ENCODE data around the gene CCDC188. TPM values are rescaled to one million over a fixed set of nuclear protein-coding genes. Genes with fewer than 3 reads are reported as not detected.

The CCDC188 gene
- total and polyA plus RNA-seq, 2 of the 8 experiments (the other 6 are each of a cell fraction or from before 2014, with no cell fraction given), result not detected

- no peak for TF ChIP-seq TAF7 (optimal IDR thresholded peaks at IDR 0.05; ENCODE audit: borderline replicate concordance, low read depth, low read length)
- TF ChIP-seq CTCF (IDR thresholded peaks at IDR 0.05; ENCODE audit: control extremely low read depth in 1 of 3, insufficient read depth in 1 of 3, low read depth in 1 of 3, low read length in 3 of 3), result peak; percentile 39 to 47 (median 44)
- TF ChIP-seq RAD21 (IDR thresholded peaks at IDR 0.05 in 1 of 2, conservative IDR thresholded peaks at IDR 0.05 in 1 of 2; ENCODE audit: low read depth in 2 of 2, low read length in 2 of 2), result peak in 1 of 2 experiments; percentile 43; a peak in 2 of 4 replicates
- ChIA-PET CTCF (ENCODE audit: partially characterized antibody) (interaction anchor here (0.6 to 7.7 kb wide), 21 partner anchors 9 to 656 kb away, joined by 3 to 98 read pairs (median 4); no protein-coding TSS in a partner anchor), POLR2A (ENCODE audit: partially characterized antibody) (interaction anchor here (0.8 to 2.4 kb wide), 4 partner anchors 23 to 133 kb away, joined by 3 to 5 read pairs (median 4); partner anchors contain the start of gene TANGO2)
- H3K79me1 ChIP-seq (ENCODE audit: low read depth, low read length), result no peaks in the 10 kb centered on the region
- 0 out of 2 replicates have a peak overlapping the region, but pooled peaks have one; percentile 61 for H2BK15ac ChIP-seq (ENCODE audit: low read length)
- no peak overlapping the region for H3K27ac ChIP-seq (ENCODE audit: low read depth, low read length)
- H3K23ac ChIP-seq (ENCODE audit: insufficient read length), result no peak overlapping the region
- H3K4me2 ChIP-seq (ENCODE audit: insufficient read depth in 1 of 2, low read depth in 2 of 2, low read length in 2 of 2), result no peak overlapping the region
- H2BK5ac ChIP-seq (ENCODE audit: low read depth, low read length), result no peak overlapping the region
- H3K4ac ChIP-seq (replicated peaks; ENCODE audit: insufficient read length, low read depth, low read length), result peak overlapping the region; percentile 69
- H3K4me1 ChIP-seq (replicated peaks in 1 of 4; ENCODE audit: control insufficient read depth in 3 of 4, insufficient read depth in 4 of 4, low read length in 3 of 4), result peaks cover 0 to 3% (median 1%) of the 10 kb centered on the region in 4 experiments; a peak in 2 of 7 replicates
- no peak for FAIRE-seq
- no peaks in the 10 kb centered on the region for H4K20me1 ChIP-seq (replicated peaks in 1 of 2; ENCODE audit: control insufficient read depth in 1 of 2, insufficient read depth in 2 of 2, low read length in 2 of 2)
- H3K23me2 ChIP-seq (ENCODE audit: low read depth, low read length), result no peaks in the 10 kb centered on the region
- no peak overlapping the region for H4K91ac ChIP-seq (replicated peaks; ENCODE audit: insufficient read length, low read length)
- no peaks in the 10 kb centered on the region for H3K9me3 ChIP-seq (ENCODE audit: insufficient read depth in 2 of 2, low read depth in 1 of 2, low read length in 1 of 2)
- no peak overlapping the region for H2BK12ac ChIP-seq (ENCODE audit: low read depth, low read length)
- no peaks in the 10 kb centered on the region for H3K27me3 ChIP-seq (replicated peaks in 1 of 4; ENCODE audit: control insufficient read depth in 3 of 4, extremely low read depth in 1 of 4, insufficient read depth in 3 of 4, low read length in 3 of 4)
- no peak overlapping the region for H3K56ac ChIP-seq (replicated peaks; ENCODE audit: insufficient read length, low read depth, low read length)
- no peak for DNase-seq (ENCODE audit: low read depth in 1 of 2, low spot score in 2 of 2)
- H4K5ac ChIP-seq (ENCODE audit: insufficient read length, low read depth, low read length), result no peak overlapping the region
- 80% methylated on average over 16 of the region's 16 CpGs; no CpG with 5 or more reads in 1 of the 2 experiments for WGBS, 2 experiments (ENCODE audit: extremely low coverage in 1 of 2, insufficient coverage in 1 of 2, insufficient read length in 1 of 2, insufficient replicate concordance in 2 of 2, low coverage in 1 of 2, low lambda C conversion rate in 2 of 2, missing lambda C conversion rate in 1 of 2)
- no peaks in the 10 kb centered on the region for H3K79me2 ChIP-seq (ENCODE audit: control insufficient read depth in 1 of 2, insufficient read depth in 2 of 2, low read length in 2 of 2)
- no peak overlapping the region for H3K9ac ChIP-seq (replicated peaks in 1 of 4; ENCODE audit: extremely low read depth in 1 of 4, low read depth in 3 of 4, low read length in 3 of 4)
- H3K18ac ChIP-seq (ENCODE audit: extremely low read depth, low read length), result no peak overlapping the region
- no peak overlapping the region for H3K14ac ChIP-seq (ENCODE audit: insufficient read length)
- H4K8ac ChIP-seq (ENCODE audit: extremely low read depth, insufficient read depth, low read length), result peak overlapping the region; percentile 80; the same call in 1 of the 2 replicates
- no peak overlapping the region for H2BK20ac ChIP-seq (ENCODE audit: low read length)
- no peaks in the 10 kb centered on the region for H3K36me3 ChIP-seq (ENCODE audit: control insufficient read depth in 2 of 4, insufficient read depth in 4 of 4, low read length in 3 of 4)
- no peak overlapping the region for H2AK5ac ChIP-seq (ENCODE audit: low read depth, low read length)
- no peak overlapping the region for H2AFZ ChIP-seq (ENCODE audit: low read length)
- no peak overlapping the region for H2BK120ac ChIP-seq (replicated peaks; ENCODE audit: low read depth, low read length)
- H3K4me3 ChIP-seq (ENCODE audit: extremely low read depth in 1 of 4, insufficient read depth in 2 of 4, low read depth in 3 of 4, low read length in 4 of 4), result no peak overlapping the region
Measured at GRCh38 chr22:20153945-20154344, 3.1 kb upstream of the CCDC188 start.
